Dendritic cell treated with granulocyte-macrophage colony-stimulating factor and Interleukin-4, amounts not matched to agents 40 ng/mL and 50 ng/mL, for 4 days (primary cell): ENCODE measurements around the gene POC1B.

Experiments used
- H3K27ac Mint-ChIP-seq: one replicate; pipeline ENCODE4 v1.8.0; 2022; ENCODE audit warnings: mild to moderate bottlenecking, mixed read lengths
- H3K27me3 Mint-ChIP-seq: one replicate; pipeline ENCODE4 v1.8.0; 2022; ENCODE audit warnings: mild to moderate bottlenecking, mixed read lengths
- H3K36me3 Mint-ChIP-seq: one replicate; pipeline ENCODE4 v1.8.0; 2022; ENCODE audit warnings: low read depth, mixed read lengths
- H3K4me1 Mint-ChIP-seq: one replicate; pipeline ENCODE4 v1.8.0; 2022; ENCODE audit warnings: low read depth, mixed read lengths
- H3K4me3 Mint-ChIP-seq: one replicate; pipeline ENCODE4 v1.8.0; 2022; ENCODE audit warnings: mild to moderate bottlenecking, moderate library complexity, mixed read lengths
- H3K9me3 Mint-ChIP-seq: one replicate; pipeline ENCODE4 v1.8.0; 2022; ENCODE audit warnings: mixed read lengths
- intact Hi-C: fragments of 100-400 bp; cut with micrococcal nuclease; formaldehyde crosslinking; loops from one replicate; pipeline ENCODE4 v1.15.0; 2022

Gene POC1B

GRCh38 chr12:89547101-89547500, 21.3 kb upstream of the POC1B start:
- Mint-ChIP-seq H3K4me1 (peaks cover 25% of the 10 kb centered on the region), H3K27me3 (peaks cover 1% of the 10 kb centered on the region), H3K4me3 (no peak overlapping the region), H3K36me3 (no peaks in the 10 kb centered on the region), H3K9me3 (no peaks in the 10 kb centered on the region), H3K27ac (no peak overlapping the region)
- intact Hi-C loops: no loop called here

- H3K4me3 Mint-ChIP-seq: no peak overlapping the region
- peaks cover 23% of the 10 kb centered on the region for H3K4me1 Mint-ChIP-seq
- H3K36me3 Mint-ChIP-seq: no peaks in the 10 kb centered on the region
- no peaks in the 10 kb centered on the region for H3K9me3 Mint-ChIP-seq
- no peak overlapping the region for H3K27ac Mint-ChIP-seq
- H3K27me3 Mint-ChIP-seq: peaks cover 1% of the 10 kb centered on the region
- intact Hi-C loops: no loop called here
These were observed 20.3 kb upstream of the POC1B start for GRCh38 chr12:89546151-89546550.

GRCh38 chr12:89544681-89545184, 18.9 kb upstream of the POC1B start:
- H3K36me3 Mint-ChIP-seq: no peaks in the 10 kb centered on the region
- peaks cover 26% of the 10 kb centered on the region for H3K4me1 Mint-ChIP-seq
- H3K4me3 Mint-ChIP-seq: no peak overlapping the region
- H3K27ac Mint-ChIP-seq: peak overlapping the region; percentile 7
- H3K27me3 Mint-ChIP-seq: peaks cover 1% of the 10 kb centered on the region
- intact Hi-C loops: loop anchor here (2.0 to 5.0 kb wide), 2 partner anchors 1308 to 1396 kb away; no protein-coding TSS in a partner anchor
- no peaks in the 10 kb centered on the region for H3K9me3 Mint-ChIP-seq

GRCh38 chr12:89544022-89544421, 18.2 kb upstream of the POC1B start:
- Mint-ChIP-seq H3K27me3 (peaks cover 1% of the 10 kb centered on the region), H3K4me3 (no peak overlapping the region), H3K9me3 (no peaks in the 10 kb centered on the region), H3K4me1 (peaks cover 30% of the 10 kb centered on the region), H3K36me3 (no peaks in the 10 kb centered on the region), H3K27ac (no peak overlapping the region)
- intact Hi-C loops: loop anchor here (2.0 to 5.0 kb wide), 2 partner anchors 1308 to 1397 kb away; no protein-coding TSS in a partner anchor

- intact Hi-C loops: loop anchor here (5.0 kb wide), 1 partner anchor 1309 kb away; no protein-coding TSS in a partner anchor
- no peak overlapping the region for H3K4me3 Mint-ChIP-seq
- no peaks in the 10 kb centered on the region for H3K36me3 Mint-ChIP-seq
- H3K4me1 Mint-ChIP-seq: peaks cover 30% of the 10 kb centered on the region
- H3K27ac Mint-ChIP-seq: peak overlapping the region; percentile 4
- H3K9me3 Mint-ChIP-seq: no peaks in the 10 kb centered on the region
- peaks cover 1% of the 10 kb centered on the region for H3K27me3 Mint-ChIP-seq
These were observed 17.2 kb upstream of the POC1B start for GRCh38 chr12:89542912-89543592.

DNA sequence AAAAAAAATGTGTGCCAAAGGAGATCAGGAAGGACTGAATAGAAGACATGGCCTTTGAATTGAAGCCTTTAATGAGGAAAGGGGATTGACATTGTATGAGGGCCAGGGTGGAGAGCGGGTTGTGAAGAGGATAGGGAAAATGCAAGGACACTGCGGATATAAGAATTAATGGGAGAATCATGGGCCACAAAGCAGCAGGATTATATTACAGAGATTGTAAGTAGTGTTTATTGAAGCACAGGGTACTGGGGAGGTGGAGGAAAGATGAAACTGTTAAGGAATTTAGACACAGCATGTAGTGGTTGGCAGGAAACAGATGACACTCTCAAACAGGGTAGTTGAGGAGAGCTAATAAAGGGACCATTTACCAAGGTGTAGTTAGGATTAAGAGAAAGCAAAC, 16.4 kb upstream of the POC1B start:
- intact Hi-C loops: loop anchor here (5.0 kb wide), 1 partner anchor 1310 kb away; no protein-coding TSS in a partner anchor
- H3K4me1 Mint-ChIP-seq: peaks cover 30% of the 10 kb centered on the region
- peaks cover 1% of the 10 kb centered on the region for H3K27me3 Mint-ChIP-seq
- no peaks in the 10 kb centered on the region for H3K9me3 Mint-ChIP-seq
- peak overlapping the region; percentile 4 for H3K27ac Mint-ChIP-seq
- H3K4me3 Mint-ChIP-seq: no peak overlapping the region
- H3K36me3 Mint-ChIP-seq: no peaks in the 10 kb centered on the region

DNA sequence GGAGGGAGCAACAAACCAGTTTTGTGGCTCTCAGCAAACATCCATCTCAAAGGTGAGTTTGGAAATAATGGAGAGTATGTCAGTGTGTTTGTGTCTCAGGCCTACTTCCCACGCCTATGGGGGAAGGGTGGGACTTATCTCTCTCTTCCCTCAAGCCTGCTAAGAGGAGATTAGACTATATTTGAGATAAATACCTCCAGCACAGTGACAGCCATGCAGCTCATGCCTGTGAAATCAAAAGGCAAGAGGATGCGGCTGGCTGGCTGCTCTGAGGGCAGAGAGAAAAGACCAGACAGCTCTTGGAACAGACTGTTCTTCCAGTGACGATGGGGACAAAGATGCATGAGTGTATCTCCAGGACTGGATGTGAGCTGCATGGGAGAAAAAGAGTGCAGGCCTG, 14.7 kb upstream of the POC1B start:
- Mint-ChIP-seq H3K4me1 (peaks cover 26% of the 10 kb centered on the region), H3K36me3 (no peaks in the 10 kb centered on the region), H3K9me3 (no peaks in the 10 kb centered on the region), H3K27ac (no peak overlapping the region), H3K4me3 (no peak overlapping the region), H3K27me3 (peaks cover 1% of the 10 kb centered on the region)
- intact Hi-C loops: loop anchor here (5.0 kb wide), 1 partner anchor 1312 kb away; no protein-coding TSS in a partner anchor

DNA sequence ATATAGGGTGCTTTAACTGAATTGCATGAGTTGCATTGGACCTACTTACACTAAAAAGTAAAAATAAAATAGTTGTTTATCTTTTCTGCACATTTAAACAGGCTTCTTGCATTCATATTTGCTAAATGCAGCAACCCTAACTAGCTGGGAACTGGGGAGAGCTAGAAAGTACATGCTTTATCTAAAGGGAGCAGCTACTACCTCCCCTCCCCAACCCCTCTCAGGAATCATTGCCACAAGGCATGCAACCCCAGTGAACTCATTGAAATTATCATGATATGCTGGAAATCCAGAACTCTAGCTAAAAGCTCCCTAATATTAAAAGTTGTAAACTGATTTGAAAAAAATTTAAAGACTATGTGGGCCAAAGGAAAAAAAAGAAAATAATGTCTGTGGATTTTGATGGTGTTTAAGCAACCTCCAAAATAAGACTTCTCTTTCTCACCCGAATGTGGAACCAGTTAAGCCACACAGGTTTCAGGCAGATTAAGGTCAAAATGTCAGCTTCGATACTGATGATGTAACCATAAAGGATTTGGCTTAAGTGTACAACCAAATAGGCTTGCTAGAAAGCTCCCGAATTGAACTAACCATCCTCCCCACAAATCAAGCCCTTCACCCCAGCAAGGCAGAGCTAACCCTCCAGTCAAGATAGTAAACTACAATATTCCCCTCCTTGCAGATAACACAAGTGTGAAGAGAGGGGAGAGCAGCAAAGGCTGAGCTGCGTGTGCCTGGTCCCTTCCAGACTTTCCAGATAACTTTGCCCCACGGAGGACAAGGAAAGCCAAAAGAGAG, 13.8 kb upstream of the POC1B start:
- Mint-ChIP-seq H3K27ac (no peak overlapping the region), H3K27me3 (peaks cover under 1% of the 10 kb centered on the region), H3K36me3 (no peaks in the 10 kb centered on the region), H3K9me3 (no peaks in the 10 kb centered on the region), H3K4me1 (peaks cover 22% of the 10 kb centered on the region), H3K4me3 (no peak overlapping the region)
- intact Hi-C loops: loop anchor here (5.0 kb wide), 1 partner anchor 1313 kb away; no protein-coding TSS in a partner anchor

DNA sequence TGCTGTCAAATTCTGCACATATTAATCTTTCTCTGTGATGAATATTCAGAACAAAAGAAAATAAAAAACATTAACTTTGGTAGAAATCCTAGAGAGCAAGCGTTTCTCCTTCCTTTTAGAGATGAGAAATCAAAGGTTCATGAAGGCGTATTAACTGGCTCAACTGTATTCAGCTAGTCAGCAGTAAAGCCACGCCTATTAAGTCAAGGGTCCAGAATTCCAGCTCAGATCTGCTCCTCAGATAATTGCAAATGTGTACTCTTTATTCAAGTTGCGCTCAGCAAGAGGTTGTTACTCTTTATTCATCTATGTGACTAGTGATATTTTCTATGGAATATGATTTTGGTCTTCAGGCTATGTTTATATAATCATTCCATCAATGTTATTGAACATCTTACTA, 13.1 kb upstream of the POC1B start:
- no peak overlapping the region for H3K27ac Mint-ChIP-seq
- H3K4me3 Mint-ChIP-seq: no peak overlapping the region
- H3K4me1 Mint-ChIP-seq: peaks cover 19% of the 10 kb centered on the region
- intact Hi-C loops: no loop called here
- H3K27me3 Mint-ChIP-seq: no peaks in the 10 kb centered on the region
- H3K9me3 Mint-ChIP-seq: no peaks in the 10 kb centered on the region
- no peaks in the 10 kb centered on the region for H3K36me3 Mint-ChIP-seq

GRCh38 chr12:89537389-89537788, 11.5 kb upstream of the POC1B start:
- Mint-ChIP-seq H3K4me3 (no peak overlapping the region), H3K36me3 (no peaks in the 10 kb centered on the region), H3K4me1 (peaks cover 13% of the 10 kb centered on the region), H3K9me3 (no peaks in the 10 kb centered on the region), H3K27me3 (no peaks in the 10 kb centered on the region), H3K27ac (no peak overlapping the region)
- intact Hi-C loops: no loop called here

DNA sequence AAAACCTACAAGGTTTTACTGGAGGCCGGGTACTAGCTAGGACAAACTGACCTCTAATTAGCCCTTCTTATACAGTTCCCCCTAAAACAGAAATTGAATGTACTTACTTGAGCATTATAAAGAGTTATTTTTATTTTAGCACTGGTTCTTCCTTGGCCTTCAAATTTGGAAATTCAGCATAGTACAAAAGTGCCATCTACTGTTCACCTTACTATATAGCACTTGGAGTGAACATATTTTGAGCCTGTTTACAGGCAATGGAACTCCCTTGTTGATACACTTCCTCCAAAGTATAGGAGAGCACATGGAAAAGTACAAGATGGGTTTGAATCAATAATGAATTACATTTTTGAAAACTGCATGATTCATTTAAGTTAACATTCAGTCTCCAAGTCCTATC, 3.9 kb upstream of the POC1B start:
- Mint-ChIP-seq H3K4me1 (peaks cover 16% of the 10 kb centered on the region), H3K27me3 (no peaks in the 10 kb centered on the region), H3K4me3 (no peak overlapping the region), H3K27ac (no peak overlapping the region), H3K9me3 (peaks cover 9% of the 10 kb centered on the region), H3K36me3 (peaks cover 12% of the 10 kb centered on the region)
- intact Hi-C loops: loop anchor here (1.0 to 10.0 kb wide), 6 partner anchors 59 to 1387 kb away; partner anchors contain the start of genes CEP290, DUSP6 and TMTC3

GRCh38 chr12:89528434-89528833, 2.6 kb upstream of the POC1B start:
- Mint-ChIP-seq H3K36me3 (peaks cover 23% of the 10 kb centered on the region), H3K9me3 (peaks cover 9% of the 10 kb centered on the region), H3K4me3 (no peak overlapping the region), H3K4me1 (peaks cover 25% of the 10 kb centered on the region), H3K27me3 (no peaks in the 10 kb centered on the region), H3K27ac (peak overlapping the region; percentile 30)
- intact Hi-C loops: loop anchor here (5.0 to 10.0 kb wide), 4 partner anchors 176 to 1386 kb away; partner anchors contain the start of genes CEP290, DUSP6 and TMTC3

DNA sequence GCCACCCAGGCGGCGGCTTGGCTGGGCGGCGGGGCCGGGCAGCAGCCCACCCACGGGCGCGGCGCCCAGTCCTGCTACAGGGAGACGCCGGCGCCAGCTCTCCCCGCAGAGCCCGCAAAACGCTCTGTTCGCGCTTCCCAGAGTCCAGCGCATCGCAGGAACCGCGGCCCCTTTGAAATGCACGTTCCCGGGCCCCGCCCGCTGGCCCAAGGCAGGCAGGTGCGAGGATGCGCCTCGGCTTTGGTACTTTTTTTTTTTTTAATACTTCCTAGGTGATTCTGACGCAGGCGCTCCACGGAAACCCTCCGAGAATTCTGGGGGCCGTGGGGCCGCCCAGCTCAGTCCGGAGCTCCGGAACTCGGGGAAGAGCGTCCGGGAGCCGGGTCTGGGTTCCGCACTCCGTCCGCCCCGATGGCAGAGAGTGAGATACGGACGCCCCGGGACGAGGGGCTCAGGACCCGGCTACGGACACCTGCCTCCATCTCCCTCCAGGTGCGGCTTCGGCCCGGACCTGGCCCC, 483 bp downstream of the POC1B start:
- peak overlapping the region; percentile 97 for H3K4me3 Mint-ChIP-seq
- peaks cover 32% of the 10 kb centered on the region for H3K36me3 Mint-ChIP-seq
- H3K27me3 Mint-ChIP-seq: no peaks in the 10 kb centered on the region
- H3K27ac Mint-ChIP-seq: peak overlapping the region; percentile 97
- peaks cover 9% of the 10 kb centered on the region for H3K9me3 Mint-ChIP-seq
- intact Hi-C loops: loop anchor here (1.0 to 10.0 kb wide), 5 partner anchors 173 to 1383 kb away; partner anchors contain the start of genes CEP290, DUSP6 and TMTC3
- H3K4me1 Mint-ChIP-seq: peaks cover 40% of the 10 kb centered on the region
